Measurements from ENCODE around the gene SLC34A3.

The SLC34A3 gene

DNA sequence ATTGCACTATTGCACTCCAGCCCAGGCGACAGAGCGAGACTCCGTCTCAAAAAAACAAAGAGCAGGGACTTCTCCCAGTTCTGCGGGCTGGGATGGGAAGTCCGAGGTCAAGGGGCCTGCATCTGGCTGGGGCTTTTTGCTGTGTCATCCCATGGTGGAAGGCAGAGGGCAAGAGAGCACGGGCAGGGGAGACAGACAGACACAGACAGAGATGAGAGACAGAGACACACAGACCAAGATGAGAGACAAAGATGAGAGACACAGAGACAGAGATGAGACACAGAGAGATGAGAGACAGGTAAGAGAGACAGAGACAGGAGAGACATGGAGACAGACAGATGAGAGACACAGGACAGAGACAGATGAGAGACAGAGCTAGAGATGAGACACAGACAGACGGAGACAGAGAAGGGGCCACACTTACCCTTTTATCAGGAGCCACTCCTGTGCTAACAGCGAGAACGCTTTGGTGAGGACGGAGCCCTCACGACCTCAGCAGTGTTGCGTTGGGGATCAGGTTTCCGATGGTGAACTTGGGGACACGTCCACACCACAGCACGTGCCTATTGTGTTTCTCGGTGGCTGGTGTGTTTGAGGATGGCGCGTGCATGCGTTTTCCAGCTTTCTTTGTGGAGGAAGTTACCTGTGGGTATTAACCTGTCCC, 38.0 kb downstream of the SLC34A3 start:
- Histone ChIP-seq H4K20me1 (ENCODE audit: insufficient read depth, low read length) (no peaks in the 10 kb centered on the region), H3K4me1 (ENCODE audit: insufficient read depth, low read length, severe bottlenecking) (peaks cover 46% of the 10 kb centered on the region), H3F3A (ENCODE audit: insufficient read depth, low read length) (no peaks in the 10 kb centered on the region), H3K36me3 (ENCODE audit: insufficient read depth, low read length) (peaks cover 57% of the 10 kb centered on the region), H3K79me2 (ENCODE audit: insufficient read depth, low read length) (no peaks in the 10 kb centered on the region), H3K4me2 (ENCODE audit: low read length) (peak overlapping the region; percentile 74), H3K4me3 (ENCODE audit: low read depth, low read length, poor library complexity, severe bottlenecking) (peak overlapping the region; percentile 58), H3K9ac (ENCODE audit: low read length) (peak overlapping the region; percentile 61), H2AFZ (ENCODE audit: low read length) (no peak overlapping the region), H3K27ac (ENCODE audit: low read depth, low read length, poor library complexity, severe bottlenecking) (peak overlapping the region; percentile 92), H3K27me3 (ENCODE audit: insufficient read depth, low read length) (no peaks in the 10 kb centered on the region), H3K9me2 (ENCODE audit: low read depth, low read length) (no peaks in the 10 kb centered on the region), H3K9me3 (ENCODE audit: low read length) (no peaks in the 10 kb centered on the region)
- TF ChIP-seq EZH2 (IDR thresholded peaks at IDR 0.05; ENCODE audit: borderline replicate concordance, low read length): no peak
- TF ChIP-seq, protein P1, sequence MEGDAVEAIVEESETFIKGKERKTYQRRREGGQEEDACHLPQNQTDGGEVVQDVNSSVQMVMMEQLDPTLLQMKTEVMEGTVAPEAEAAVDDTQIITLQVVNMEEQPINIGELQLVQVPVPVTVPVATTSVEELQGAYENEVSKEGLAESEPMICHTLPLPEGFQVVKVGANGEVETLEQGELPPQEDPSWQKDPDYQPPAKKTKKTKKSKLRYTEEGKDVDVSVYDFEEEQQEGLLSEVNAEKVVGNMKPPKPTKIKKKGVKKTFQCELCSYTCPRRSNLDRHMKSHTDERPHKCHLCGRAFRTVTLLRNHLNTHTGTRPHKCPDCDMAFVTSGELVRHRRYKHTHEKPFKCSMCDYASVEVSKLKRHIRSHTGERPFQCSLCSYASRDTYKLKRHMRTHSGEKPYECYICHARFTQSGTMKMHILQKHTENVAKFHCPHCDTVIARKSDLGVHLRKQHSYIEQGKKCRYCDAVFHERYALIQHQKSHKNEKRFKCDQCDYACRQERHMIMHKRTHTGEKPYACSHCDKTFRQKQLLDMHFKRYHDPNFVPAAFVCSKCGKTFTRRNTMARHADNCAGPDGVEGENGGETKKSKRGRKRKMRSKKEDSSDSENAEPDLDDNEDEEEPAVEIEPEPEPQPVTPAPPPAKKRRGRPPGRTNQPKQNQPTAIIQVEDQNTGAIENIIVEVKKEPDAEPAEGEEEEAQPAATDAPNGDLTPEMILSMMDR (IDR thresholded peaks at IDR 0.05; ENCODE audit: low read length): no peak

DNA sequence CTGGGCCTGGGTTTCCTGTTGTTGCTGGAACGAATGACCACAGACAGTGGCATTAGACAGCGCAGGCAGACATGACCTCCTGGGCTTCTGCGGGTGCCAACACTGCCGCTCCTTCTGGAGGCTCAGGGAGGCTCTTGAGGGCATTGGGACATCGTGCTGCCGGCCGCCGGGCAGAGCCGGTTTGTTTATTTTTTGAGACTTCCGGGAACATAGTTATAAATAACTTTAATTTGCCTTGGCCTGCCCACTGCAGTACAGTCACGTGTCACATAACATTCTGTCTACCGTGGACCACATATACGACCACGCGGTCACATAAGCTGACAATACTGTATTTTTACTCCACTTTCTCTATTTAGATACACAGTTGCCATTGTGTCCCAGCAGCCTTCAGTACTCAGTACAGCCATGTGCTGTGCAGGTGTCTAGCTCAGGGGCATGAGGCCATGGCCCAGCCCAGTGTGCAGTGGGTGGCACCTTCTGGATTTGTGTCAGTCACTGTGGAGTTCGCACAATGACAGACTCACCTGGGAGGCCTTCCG, 38.6 kb downstream of the SLC34A3 start:
- Histone ChIP-seq H3K4me1 (ENCODE audit: insufficient read depth, low read length, severe bottlenecking) (peaks cover 53% of the 10 kb centered on the region), H3K4me3 (ENCODE audit: low read depth, low read length, poor library complexity, severe bottlenecking) (peak overlapping the region; percentile 58), H3K4me2 (ENCODE audit: low read length) (peak overlapping the region; percentile 74), H3F3A (ENCODE audit: insufficient read depth, low read length) (no peaks in the 10 kb centered on the region), H3K9me3 (ENCODE audit: low read length) (no peaks in the 10 kb centered on the region), H3K27me3 (ENCODE audit: insufficient read depth, low read length) (no peaks in the 10 kb centered on the region), H3K9ac (ENCODE audit: low read length) (peak overlapping the region; percentile 61), H2AFZ (ENCODE audit: low read length) (no peak overlapping the region), H4K20me1 (ENCODE audit: insufficient read depth, low read length) (no peaks in the 10 kb centered on the region), H3K36me3 (ENCODE audit: insufficient read depth, low read length) (peaks cover 53% of the 10 kb centered on the region), H3K27ac (ENCODE audit: low read depth, low read length, poor library complexity, severe bottlenecking) (peak overlapping the region; percentile 92), H3K79me2 (ENCODE audit: insufficient read depth, low read length) (no peaks in the 10 kb centered on the region), H3K9me2 (ENCODE audit: low read depth, low read length) (no peaks in the 10 kb centered on the region)
- TF ChIP-seq, protein P1 (IDR thresholded peaks at IDR 0.05; ENCODE audit: low read length): no peak
- TF ChIP-seq EZH2 (IDR thresholded peaks at IDR 0.05; ENCODE audit: borderline replicate concordance, low read length): no peak

DNA sequence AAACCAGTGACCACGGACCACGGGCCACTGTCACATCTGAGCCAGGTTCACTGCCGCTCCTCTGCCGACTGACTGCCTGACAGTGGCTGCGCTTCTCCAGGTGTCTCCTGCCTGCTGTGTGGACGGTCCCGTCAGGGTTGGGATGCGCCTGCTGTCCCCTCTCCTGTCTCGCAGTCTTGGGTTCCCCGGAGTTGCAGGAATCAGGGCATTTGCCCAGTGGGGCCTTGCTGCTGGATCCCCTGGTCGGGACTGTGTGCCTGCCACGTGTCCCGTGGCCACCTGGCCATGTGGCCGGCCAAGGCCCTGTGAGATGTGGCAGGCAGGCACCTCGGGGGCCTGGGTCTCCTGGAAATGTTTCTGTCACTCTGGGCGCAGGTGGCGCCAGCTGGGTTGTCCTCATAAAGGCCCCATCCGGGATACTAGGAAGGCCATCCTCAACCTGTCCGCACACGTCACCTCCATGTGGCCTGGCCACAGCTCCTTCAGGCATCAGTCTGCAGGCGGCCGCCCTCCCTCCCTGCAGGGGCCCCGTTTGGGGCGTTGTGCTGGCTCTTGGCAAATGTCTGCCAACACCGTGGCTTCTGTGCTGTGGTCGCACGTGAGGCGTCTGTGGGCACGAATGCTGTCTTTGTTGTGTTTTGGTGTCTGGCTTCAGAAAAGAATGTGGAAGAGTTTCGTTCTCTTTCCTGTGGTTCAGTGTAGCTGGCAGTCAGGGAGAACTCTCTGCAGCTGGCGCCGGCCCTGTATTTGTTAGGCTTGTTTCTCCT, 40.4 kb downstream of the SLC34A3 start:
- H3K9ac ChIP-seq (ENCODE audit: low read length): no peak overlapping the region
- no peaks in the 10 kb centered on the region for H3K27me3 ChIP-seq (ENCODE audit: insufficient read depth, low read length)
- no peaks in the 10 kb centered on the region for H4K20me1 ChIP-seq (ENCODE audit: insufficient read depth, low read length)
- peaks cover 71% of the 10 kb centered on the region for H3K4me1 ChIP-seq (ENCODE audit: insufficient read depth, low read length, severe bottlenecking)
- TF ChIP-seq, protein P1 (IDR thresholded peaks at IDR 0.05; ENCODE audit: low read length): no peak
- no peak for TF ChIP-seq EZH2 (IDR thresholded peaks at IDR 0.05; ENCODE audit: borderline replicate concordance, low read length)
- H3K79me2 ChIP-seq (ENCODE audit: insufficient read depth, low read length): no peaks in the 10 kb centered on the region
- no peaks in the 10 kb centered on the region for H3F3A ChIP-seq (ENCODE audit: insufficient read depth, low read length)
- H2AFZ ChIP-seq (ENCODE audit: low read length): no peak overlapping the region
- H3K9me3 ChIP-seq (ENCODE audit: low read length): no peaks in the 10 kb centered on the region
- H3K4me2 ChIP-seq (ENCODE audit: low read length): no peak overlapping the region
- peaks cover 46% of the 10 kb centered on the region for H3K36me3 ChIP-seq (ENCODE audit: insufficient read depth, low read length)
- H3K4me3 ChIP-seq (ENCODE audit: low read depth, low read length, poor library complexity, severe bottlenecking): no peak overlapping the region
- peak overlapping the region; percentile 68 for H3K27ac ChIP-seq (ENCODE audit: low read depth, low read length, poor library complexity, severe bottlenecking)
- no peaks in the 10 kb centered on the region for H3K9me2 ChIP-seq (ENCODE audit: low read depth, low read length)
